Gastroesophageal sphincter (tissue), 3 donors: ENCODE results near the gene ICA1.

Experiments used
- POLR2A ChIP-seq, 2 donors: fragments of 450-650 bp; IDR thresholded peaks; one replicate each; pipeline ENCODE4 v1.6.1; 2017; ENCODE audit warnings: antibody characterized with exemption in 2 of 2, mild to moderate bottlenecking in 2 of 2, moderate library complexity in 1 of 2
- TF ChIP-seq, protein P1 (sequence below), 4 experiments: fragments of 200-600 bp in 2 of 4; fragments of 450-650 bp in 2 of 4; sonication (generic) in 1 of 4; IDR thresholded peaks; one replicate each; pipeline ENCODE4 v1.5.1; 2017 to 2019; ENCODE audit warnings: antibody characterized with exemption in 4 of 4, mild to moderate bottlenecking in 2 of 4, moderate library complexity in 2 of 4

DNA sequence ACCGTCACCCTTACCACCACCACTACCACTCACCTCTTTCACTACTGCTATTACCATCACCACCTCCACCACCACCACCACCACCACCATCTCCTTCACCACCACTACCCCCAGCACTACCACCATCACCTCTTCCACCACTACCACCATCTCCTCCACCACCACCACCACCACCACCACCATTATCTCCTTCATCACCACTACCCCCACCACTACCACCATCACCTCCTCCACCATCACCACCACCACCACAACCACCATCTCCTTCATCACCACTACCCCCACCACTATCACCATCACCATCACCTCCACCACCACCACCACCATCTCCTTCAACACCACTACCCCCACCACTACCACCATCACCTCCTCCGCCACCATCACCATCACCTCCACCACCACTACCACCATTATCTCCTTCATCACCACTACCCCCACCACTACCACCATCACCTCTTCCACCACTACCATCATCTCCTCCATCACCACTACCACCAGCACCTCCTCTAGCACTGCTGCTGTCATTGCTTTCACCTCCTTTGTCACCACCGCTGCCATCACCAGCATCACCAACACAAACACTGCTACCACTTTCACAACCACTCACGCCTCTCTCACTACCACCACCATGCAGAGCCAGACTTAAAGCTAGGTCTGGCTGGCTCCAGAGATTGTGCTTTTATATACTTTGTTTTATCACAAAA is 109.3 kb downstream of the ICA1 start:
- TF ChIP-seq, protein P1, sequence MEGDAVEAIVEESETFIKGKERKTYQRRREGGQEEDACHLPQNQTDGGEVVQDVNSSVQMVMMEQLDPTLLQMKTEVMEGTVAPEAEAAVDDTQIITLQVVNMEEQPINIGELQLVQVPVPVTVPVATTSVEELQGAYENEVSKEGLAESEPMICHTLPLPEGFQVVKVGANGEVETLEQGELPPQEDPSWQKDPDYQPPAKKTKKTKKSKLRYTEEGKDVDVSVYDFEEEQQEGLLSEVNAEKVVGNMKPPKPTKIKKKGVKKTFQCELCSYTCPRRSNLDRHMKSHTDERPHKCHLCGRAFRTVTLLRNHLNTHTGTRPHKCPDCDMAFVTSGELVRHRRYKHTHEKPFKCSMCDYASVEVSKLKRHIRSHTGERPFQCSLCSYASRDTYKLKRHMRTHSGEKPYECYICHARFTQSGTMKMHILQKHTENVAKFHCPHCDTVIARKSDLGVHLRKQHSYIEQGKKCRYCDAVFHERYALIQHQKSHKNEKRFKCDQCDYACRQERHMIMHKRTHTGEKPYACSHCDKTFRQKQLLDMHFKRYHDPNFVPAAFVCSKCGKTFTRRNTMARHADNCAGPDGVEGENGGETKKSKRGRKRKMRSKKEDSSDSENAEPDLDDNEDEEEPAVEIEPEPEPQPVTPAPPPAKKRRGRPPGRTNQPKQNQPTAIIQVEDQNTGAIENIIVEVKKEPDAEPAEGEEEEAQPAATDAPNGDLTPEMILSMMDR (IDR thresholded peaks at IDR 0.05): no peak
- no peak for TF ChIP-seq POLR2A (IDR thresholded peaks at IDR 0.05)
